ENCODE results near the gene RTTN. TPM values are rescaled to one million over a fixed set of nuclear protein-coding genes. Genes with fewer than 3 reads are reported as not detected.

Gene RTTN
- polyA plus RNA-seq, 1 of the 3 experiments (the other 2 are of a cell fraction), result 4.7 TPM

DNA sequence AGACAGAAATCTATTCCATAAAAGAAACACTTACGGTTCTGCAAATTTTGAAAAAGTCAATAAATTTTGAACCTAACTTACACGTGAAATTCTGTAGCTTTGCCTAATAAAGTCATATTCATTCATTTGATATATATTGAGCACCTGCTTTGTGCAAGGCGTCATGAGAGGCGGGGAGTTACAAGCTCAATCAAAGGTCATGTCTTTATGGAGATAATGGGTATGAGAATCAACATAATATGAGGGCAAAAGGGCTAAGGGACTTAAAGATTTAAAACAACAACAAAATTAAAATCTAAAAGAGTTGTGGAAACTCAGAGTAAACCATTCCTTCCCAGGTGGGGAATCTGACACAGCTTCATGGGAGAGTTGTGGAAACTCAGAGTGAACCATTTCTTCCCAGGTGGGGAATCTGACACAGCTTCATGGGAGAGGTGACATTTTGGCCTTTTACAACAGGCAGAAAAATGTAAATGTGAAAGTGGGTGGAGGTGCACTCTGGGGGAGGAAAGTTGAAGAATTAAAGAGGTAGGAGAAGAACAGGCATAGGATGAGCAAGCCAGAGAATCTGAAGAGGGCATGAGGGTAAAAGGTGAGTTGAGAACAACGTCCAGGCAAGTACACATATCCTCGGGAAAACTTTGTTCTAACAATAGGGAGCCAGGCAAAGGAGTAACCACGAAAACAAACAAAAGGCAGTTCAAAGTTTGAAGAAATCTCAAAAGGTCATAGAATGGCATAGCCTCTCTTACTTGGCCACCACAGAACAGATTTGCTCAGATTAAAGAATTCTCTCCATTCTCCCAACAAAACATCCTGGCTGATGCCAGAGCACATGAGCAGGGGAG, 208.3 kb downstream of the RTTN start:
- 90% methylated on average over 7 of the region's 7 CpGs for WGBS (ENCODE audit: low lambda C conversion rate)
- TF ChIP-seq GATA2 (CRISPR knock-in tag; IDR thresholded peaks at IDR 0.05) (no peak), GABPA (IDR thresholded peaks at IDR 0.05; ENCODE audit: low read depth) (no peak), RXRA (IDR thresholded peaks at IDR 0.05; ENCODE audit: borderline replicate concordance, low read depth) (no peak), POLR2AphosphoS5 (IDR thresholded peaks at IDR 0.05; ENCODE audit: low read depth, low read length) (no peak)
- TF ChIP-seq, protein P1, sequence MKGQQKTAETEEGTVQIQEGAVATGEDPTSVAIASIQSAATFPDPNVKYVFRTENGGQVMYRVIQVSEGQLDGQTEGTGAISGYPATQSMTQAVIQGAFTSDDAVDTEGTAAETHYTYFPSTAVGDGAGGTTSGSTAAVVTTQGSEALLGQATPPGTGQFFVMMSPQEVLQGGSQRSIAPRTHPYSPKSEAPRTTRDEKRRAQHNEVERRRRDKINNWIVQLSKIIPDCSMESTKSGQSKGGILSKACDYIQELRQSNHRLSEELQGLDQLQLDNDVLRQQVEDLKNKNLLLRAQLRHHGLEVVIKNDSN (IDR thresholded peaks at IDR 0.05; ENCODE audit: borderline replicate concordance, low read depth), result no peak
- TF ChIP-seq, protein P2, sequence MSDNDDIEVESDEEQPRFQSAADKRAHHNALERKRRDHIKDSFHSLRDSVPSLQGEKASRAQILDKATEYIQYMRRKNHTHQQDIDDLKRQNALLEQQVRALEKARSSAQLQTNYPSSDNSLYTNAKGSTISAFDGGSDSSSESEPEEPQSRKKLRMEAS (IDR thresholded peaks at IDR 0.05; ENCODE audit: low read depth), result no peak
- POLR2A ChIA-PET, result no interaction called here
- DNase-seq, result no peak
- H3K9ac ChIP-seq, result no peak overlapping the region
- H3K4me3 ChIP-seq (ENCODE audit: low read depth in 2 of 2, low read length in 1 of 2), result no peak overlapping the region
- H4K20me1 ChIP-seq (ENCODE audit: insufficient read depth), result no peaks in the 10 kb centered on the region
- no peaks in the 10 kb centered on the region for H3K9me3 ChIP-seq
- CTCF ChIA-PET, result interaction anchor here (0.8 kb wide), 1 partner anchor 11 kb away, joined by 4 read pairs; no protein-coding TSS in a partner anchor
- peaks cover 0 to 12% of the 10 kb centered on the region in 2 experiments; a peak in 2 of 4 replicates for H3K4me1 ChIP-seq (ENCODE audit: control insufficient read depth in 1 of 2, insufficient read depth in 2 of 2, low read depth in 1 of 2, low read length in 1 of 2)
- H3K27me3 ChIP-seq (ENCODE audit: insufficient read depth), result no peaks in the 10 kb centered on the region
- no peaks in the 10 kb centered on the region for H3K9me2 ChIP-seq
- H3F3A ChIP-seq (replicated peaks; ENCODE audit: insufficient read depth), result no peaks in the 10 kb centered on the region
- H3K36me3 ChIP-seq (replicated peaks in 1 of 2; ENCODE audit: control insufficient read depth in 1 of 2, insufficient read depth in 2 of 2, low read length in 1 of 2), result peaks cover 2 to 12% of the 10 kb centered on the region in 2 experiments
- H2AFZ ChIP-seq (ENCODE audit: low read depth), result no peak overlapping the region
- no peak overlapping the region for H3K4me2 ChIP-seq
- H3K27ac ChIP-seq (ENCODE audit: low read depth in 2 of 2, low read length in 1 of 2), result no peak overlapping the region
- H3K79me2 ChIP-seq (ENCODE audit: insufficient read depth), result no peaks in the 10 kb centered on the region

DNA sequence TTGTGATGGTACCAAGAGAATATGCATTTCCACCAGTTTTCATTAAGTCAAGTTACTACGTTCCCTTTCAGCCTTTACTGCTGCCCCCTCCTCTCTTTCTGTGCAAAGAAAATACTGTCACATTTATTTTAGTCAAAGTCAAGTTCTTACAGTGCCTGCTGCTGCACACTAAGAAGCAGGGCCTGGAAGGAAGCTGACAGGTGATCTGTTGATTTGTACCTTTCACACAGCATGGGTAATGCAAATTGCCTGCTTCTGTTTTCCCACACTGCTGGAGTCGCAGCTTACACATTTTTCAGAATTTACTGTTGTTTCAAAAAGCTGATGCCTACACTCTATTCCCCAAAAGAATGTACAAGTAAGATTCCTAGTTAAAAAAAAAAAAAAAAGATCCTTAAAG, 209.1 kb downstream of the RTTN start:
- Histone ChIP-seq H4K20me1 (ENCODE audit: insufficient read depth) (no peaks in the 10 kb centered on the region), H2AFZ (ENCODE audit: low read depth) (no peak overlapping the region), H3F3A (replicated peaks; ENCODE audit: insufficient read depth) (no peaks in the 10 kb centered on the region), H3K27ac (ENCODE audit: low read depth in 2 of 2, low read length in 1 of 2) (no peak overlapping the region), H3K9me2 (no peaks in the 10 kb centered on the region), H3K4me3 (ENCODE audit: low read depth in 2 of 2, low read length in 1 of 2) (no peak overlapping the region), H3K27me3 (ENCODE audit: insufficient read depth) (no peaks in the 10 kb centered on the region), H3K36me3 (replicated peaks in 1 of 2; ENCODE audit: control insufficient read depth in 1 of 2, insufficient read depth in 2 of 2, low read length in 1 of 2) (peaks cover 2 to 18% of the 10 kb centered on the region in 2 experiments), H3K9ac (no peak overlapping the region), H3K9me3 (no peaks in the 10 kb centered on the region), H3K79me2 (ENCODE audit: insufficient read depth) (no peaks in the 10 kb centered on the region), H3K4me1 (ENCODE audit: control insufficient read depth in 1 of 2, insufficient read depth in 2 of 2, low read depth in 1 of 2, low read length in 1 of 2) (peaks cover 0 to 12% of the 10 kb centered on the region in 2 experiments; a peak in 2 of 4 replicates), H3K4me2 (no peak overlapping the region)
- ChIA-PET POLR2A (interaction anchor here (0.6 kb wide), 1 partner anchor 19 kb away, joined by 3 read pairs; no protein-coding TSS in a partner anchor), CTCF (interaction anchor here (0.8 kb wide), 1 partner anchor 11 kb away, joined by 4 read pairs; no protein-coding TSS in a partner anchor)
- 98% methylated on average over 2 of the region's 2 CpGs for WGBS (ENCODE audit: low lambda C conversion rate)
- no peak for DNase-seq
- TF ChIP-seq, protein P3, sequence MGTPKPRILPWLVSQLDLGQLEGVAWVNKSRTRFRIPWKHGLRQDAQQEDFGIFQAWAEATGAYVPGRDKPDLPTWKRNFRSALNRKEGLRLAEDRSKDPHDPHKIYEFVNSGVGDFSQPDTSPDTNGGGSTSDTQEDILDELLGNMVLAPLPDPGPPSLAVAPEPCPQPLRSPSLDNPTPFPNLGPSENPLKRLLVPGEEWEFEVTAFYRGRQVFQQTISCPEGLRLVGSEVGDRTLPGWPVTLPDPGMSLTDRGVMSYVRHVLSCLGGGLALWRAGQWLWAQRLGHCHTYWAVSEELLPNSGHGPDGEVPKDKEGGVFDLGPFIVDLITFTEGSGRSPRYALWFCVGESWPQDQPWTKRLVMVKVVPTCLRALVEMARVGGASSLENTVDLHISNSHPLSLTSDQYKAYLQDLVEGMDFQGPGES (IDR thresholded peaks at IDR 0.05; ENCODE audit: low read depth, low read length), result no peak
- TF ChIP-seq GABPA (IDR thresholded peaks at IDR 0.05; ENCODE audit: low read depth), result no peak
- TF ChIP-seq, protein P4, sequence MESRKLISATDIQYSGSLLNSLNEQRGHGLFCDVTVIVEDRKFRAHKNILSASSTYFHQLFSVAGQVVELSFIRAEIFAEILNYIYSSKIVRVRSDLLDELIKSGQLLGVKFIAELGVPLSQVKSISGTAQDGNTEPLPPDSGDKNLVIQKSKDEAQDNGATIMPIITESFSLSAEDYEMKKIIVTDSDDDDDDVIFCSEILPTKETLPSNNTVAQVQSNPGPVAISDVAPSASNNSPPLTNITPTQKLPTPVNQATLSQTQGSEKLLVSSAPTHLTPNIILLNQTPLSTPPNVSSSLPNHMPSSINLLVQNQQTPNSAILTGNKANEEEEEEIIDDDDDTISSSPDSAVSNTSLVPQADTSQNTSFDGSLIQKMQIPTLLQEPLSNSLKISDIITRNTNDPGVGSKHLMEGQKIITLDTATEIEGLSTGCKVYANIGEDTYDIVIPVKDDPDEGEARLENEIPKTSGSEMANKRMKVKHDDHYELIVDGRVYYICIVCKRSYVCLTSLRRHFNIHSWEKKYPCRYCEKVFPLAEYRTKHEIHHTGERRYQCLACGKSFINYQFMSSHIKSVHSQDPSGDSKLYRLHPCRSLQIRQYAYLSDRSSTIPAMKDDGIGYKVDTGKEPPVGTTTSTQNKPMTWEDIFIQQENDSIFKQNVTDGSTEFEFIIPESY (IDR thresholded peaks at IDR 0.05; ENCODE audit: borderline replicate concordance, low read depth), result no peak
- TF ChIP-seq RXRA (IDR thresholded peaks at IDR 0.05; ENCODE audit: borderline replicate concordance, low read depth), result no peak
- no peak for TF ChIP-seq GATA2 (CRISPR knock-in tag; IDR thresholded peaks at IDR 0.05)

Data from SK-N-SH (cell line).